Eye (tissue), 1 donor: ENCODE data around the gene FHIT.
A peak's percentile ranks its signal among the peaks of the same experiment; 100 is the strongest.

ENCODE experiments used
- DNase-seq: peaks from one replicate; pipeline ENCODE4 v3.0.0-alpha.2; 2015

FHIT gene

GRCh38 chr3:60986552-60986951, 264.7 kb downstream of the FHIT start:
- no peak for DNase-seq

- no peak for DNase-seq
Observed at GRCh38 chr3:60983906-60984305, 267.3 kb downstream of the FHIT start.

GRCh38 chr3:60980342-60980692, 270.9 kb downstream of the FHIT start:
- DNase-seq = no peak

GRCh38 chr3:60979461-60980341, 271.6 kb downstream of the FHIT start:
- DNase-seq = peak; percentile 42

- DNase-seq = no peak
Observed at GRCh38 chr3:60973321-60973720, 277.9 kb downstream of the FHIT start.

- DNase-seq = no peak
Observed at GRCh38 chr3:60972599-60972998, 278.7 kb downstream of the FHIT start.

GRCh38 chr3:60970850-60971249, 280.4 kb downstream of the FHIT start:
- DNase-seq = no peak

- DNase-seq = no peak
Observed at GRCh38 chr3:60967141-60967540, 284.1 kb downstream of the FHIT start.

GRCh38 chr3:60957541-60957940, 293.7 kb downstream of the FHIT start:
- no peak for DNase-seq

GRCh38 chr3:60956729-60957128, 294.5 kb downstream of the FHIT start:
- no peak for DNase-seq

GRCh38 chr3:60955034-60955433, 296.2 kb downstream of the FHIT start:
- DNase-seq = no peak

GRCh38 chr3:60954048-60954447, 297.2 kb downstream of the FHIT start:
- DNase-seq = peak; percentile 43

- peak; percentile 33 for DNase-seq
Observed at GRCh38 chr3:60953351-60953750, 297.9 kb downstream of the FHIT start.

GRCh38 chr3:60952055-60952454, 299.2 kb downstream of the FHIT start:
- no peak for DNase-seq

- no peak for DNase-seq
Observed at GRCh38 chr3:60949146-60949545, 302.1 kb downstream of the FHIT start.

- DNase-seq = no peak
Observed at GRCh38 chr3:60948488-60948887, 302.8 kb downstream of the FHIT start.

- DNase-seq = no peak
Observed at GRCh38 chr3:60935709-60936108, 315.5 kb downstream of the FHIT start.

GRCh38 chr3:60933824-60934223, 317.4 kb downstream of the FHIT start:
- DNase-seq = no peak

- no peak for DNase-seq
Observed at GRCh38 chr3:60932643-60933042, 318.6 kb downstream of the FHIT start.

GRCh38 chr3:60932170-60932569, 319.1 kb downstream of the FHIT start:
- no peak for DNase-seq

GRCh38 chr3:60931452-60931851, 319.8 kb downstream of the FHIT start:
- DNase-seq = no peak

- peak; percentile 29 for DNase-seq
Observed at GRCh38 chr3:60920519-60920918, 330.7 kb downstream of the FHIT start.

- no peak for DNase-seq
Observed at GRCh38 chr3:60919296-60919695, 332.0 kb downstream of the FHIT start.

- DNase-seq = no peak
Observed at GRCh38 chr3:60917141-60917540, 334.1 kb downstream of the FHIT start.

GRCh38 chr3:60916546-60916945, 334.7 kb downstream of the FHIT start:
- no peak for DNase-seq
